GM21423 (cell line): ENCODE data around the gene HDAC4.

Experiments
- ATAC-seq: cut with Tn5 transposase; IDR thresholded peaks from one replicate; pipeline ENCODE4 v1.9.1; 2021; ENCODE audit warnings: mild to moderate bottlenecking, moderate library complexity; ENCODE audit not compliant: unreplicated experiment

HDAC4 gene

DNA sequence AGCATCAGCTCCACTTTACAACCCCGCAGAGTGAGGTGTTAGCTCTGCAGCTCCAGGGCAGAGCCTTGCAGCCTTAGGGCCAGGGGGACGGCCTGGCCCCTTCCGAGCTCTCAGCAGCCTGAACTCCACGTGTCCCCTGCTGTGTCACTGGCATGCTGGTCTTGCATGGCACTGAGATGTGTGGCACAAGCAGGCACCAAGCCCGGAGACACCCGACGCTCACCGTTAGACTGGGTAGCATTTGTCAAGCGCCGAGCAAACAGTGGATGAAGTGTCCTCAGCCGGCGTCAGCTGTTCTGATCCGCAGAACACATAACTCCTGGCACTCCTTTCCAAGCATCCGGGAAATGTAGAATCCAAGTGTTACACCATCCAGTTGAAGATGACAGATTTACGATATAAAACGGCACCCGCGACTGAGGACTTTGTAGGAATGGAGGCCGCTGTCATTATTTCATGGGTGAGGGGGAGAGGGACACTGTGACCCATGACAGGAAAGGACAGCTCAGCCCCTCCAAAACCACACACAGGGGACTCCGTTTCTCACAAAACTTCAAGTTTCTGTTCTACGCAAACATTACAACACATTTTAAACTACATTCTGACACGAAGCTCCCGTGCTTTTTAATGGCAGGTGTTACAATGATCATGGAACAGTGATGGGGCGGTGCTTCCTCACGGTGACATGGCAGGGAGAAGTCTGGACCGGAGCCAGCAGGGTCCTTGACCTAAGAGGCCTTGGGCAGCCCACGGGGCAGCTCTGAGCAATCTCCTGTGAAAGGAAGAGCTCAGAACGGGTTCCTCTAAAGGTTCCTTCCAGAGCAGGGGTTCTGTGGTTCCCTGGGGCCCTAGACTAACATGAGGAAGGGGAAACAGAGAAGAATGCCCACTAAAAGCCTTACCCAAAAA, 89.4 kb downstream of the HDAC4 start:
- no peak for ATAC-seq

DNA sequence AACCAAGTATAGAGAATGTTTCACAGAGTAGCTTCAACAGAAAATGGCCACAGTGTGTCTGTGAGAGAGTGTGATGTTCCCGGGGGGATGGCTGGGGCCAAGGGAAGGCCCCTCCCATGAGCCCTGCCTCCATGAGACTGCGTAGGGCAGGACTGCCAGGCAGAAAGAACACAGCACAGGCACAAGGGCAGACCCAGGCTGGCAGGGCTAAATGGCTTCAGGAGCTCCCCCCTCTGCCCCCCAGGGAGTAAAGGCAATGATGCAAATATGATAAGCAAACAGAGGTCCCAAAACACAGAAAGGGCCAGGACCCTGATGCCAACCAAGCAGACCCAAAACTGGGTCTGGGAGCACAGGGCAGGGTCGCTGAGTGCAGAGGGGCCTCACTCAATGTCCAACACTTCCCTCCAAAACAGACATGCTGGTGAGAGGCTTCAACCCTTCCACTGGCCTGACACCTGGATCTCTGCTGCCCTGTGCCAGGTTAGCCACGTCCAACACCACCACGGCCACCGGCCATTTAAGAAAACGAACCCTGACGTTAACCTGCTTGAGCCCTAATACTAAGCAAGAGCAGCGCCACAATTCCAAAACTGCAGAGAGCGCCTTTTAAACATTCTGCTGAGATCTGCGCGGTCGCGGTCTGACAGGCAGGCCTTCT, 90.3 kb downstream of the HDAC4 start:
- no peak for ATAC-seq

- no peak for ATAC-seq
Measured at GRCh38 chr2:239309398-239310245, 91.2 kb downstream of the HDAC4 start.

DNA sequence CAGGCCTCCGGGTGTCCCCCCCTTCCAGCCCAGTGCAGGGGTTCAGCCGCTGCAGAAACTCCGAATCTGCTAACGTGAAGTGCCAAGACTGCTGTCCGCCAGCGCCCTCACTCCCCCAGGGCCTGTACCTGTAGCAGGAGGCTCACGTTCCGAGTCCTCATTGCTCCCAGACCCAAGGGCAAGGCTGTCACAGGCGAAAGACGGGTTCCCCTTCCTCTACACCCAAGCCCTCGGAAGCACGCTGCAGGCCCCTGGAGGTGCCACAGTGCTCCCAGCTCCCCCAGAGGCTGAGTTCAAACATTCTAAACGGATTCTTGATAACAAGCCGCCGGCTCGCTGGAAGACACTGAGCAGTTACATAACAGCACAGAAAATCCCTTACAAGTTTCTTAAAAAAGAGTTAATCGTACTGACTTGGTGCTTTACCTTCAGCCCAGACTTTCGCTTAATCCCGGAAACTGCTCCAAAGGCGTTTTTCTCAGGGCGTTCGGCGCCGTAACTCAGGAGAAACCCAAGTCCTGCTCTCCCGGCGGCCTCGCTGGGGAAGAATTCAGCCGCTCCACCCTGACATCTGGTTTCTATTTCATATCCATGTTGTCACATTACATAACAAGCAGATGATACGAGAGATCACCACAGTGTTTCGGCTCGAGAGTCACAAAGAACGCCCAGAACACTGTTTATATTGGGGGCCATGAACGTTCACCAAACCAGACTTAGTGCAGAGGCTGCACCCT, 92.0 kb downstream of the HDAC4 start:
- no peak for ATAC-seq

GRCh38 chr2:239307921-239308613, 92.8 kb downstream of the HDAC4 start:
- ATAC-seq: no peak

GRCh38 chr2:239307221-239307569, 93.6 kb downstream of the HDAC4 start:
- no peak for ATAC-seq

DNA sequence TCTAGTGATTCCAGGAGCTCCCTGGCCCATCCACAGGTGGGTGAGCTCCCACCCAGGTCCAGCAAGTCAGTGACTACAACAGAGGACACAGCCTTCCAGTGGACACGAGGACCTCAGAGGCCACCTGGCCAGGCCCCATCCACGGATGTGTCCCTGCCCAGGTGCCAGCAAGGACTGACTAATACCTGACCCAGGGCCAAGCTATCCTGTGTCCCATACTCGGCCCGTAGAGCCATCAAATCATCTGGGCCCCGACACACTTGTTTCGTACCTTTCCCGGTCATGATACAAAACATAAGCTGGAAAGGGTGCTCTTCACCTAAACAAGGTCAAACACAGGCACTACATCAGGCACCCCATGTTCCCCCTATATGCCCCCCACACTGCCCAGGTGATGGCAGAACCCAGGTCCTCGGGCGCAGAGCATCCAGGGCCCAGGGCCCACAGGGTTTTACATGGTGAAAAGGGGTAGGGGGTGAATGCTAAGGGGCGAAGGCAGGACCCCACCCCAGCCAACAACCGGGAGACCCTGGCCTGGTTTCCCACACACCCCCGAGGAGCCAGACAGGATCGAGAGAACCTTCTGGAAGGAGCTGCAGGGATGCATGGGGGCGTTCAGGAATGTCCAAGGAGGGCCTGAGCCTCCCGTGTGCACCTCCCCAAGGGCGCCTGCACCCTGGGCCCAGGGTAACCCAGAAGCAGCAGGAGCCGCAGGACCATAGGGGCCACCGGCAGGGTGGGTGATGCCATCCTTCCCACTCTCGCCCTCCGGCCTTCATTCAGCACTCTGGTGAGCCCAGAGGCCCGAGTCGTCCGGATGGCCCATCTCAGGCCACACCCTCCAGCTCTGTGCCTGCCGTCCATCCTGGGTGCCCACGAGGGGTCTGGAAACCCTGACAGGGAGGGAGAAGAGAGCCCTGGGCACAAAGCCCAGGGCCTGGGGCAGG, 94.3 kb downstream of the HDAC4 start:
- no peak for ATAC-seq

GRCh38 chr2:239305771-239306170, 95.0 kb downstream of the HDAC4 start:
- no peak for ATAC-seq

- no peak for ATAC-seq
Measured at GRCh38 chr2:239305222-239305575, 95.6 kb downstream of the HDAC4 start.

GRCh38 chr2:239304533-239305221, 96.1 kb downstream of the HDAC4 start:
- no peak for ATAC-seq

DNA sequence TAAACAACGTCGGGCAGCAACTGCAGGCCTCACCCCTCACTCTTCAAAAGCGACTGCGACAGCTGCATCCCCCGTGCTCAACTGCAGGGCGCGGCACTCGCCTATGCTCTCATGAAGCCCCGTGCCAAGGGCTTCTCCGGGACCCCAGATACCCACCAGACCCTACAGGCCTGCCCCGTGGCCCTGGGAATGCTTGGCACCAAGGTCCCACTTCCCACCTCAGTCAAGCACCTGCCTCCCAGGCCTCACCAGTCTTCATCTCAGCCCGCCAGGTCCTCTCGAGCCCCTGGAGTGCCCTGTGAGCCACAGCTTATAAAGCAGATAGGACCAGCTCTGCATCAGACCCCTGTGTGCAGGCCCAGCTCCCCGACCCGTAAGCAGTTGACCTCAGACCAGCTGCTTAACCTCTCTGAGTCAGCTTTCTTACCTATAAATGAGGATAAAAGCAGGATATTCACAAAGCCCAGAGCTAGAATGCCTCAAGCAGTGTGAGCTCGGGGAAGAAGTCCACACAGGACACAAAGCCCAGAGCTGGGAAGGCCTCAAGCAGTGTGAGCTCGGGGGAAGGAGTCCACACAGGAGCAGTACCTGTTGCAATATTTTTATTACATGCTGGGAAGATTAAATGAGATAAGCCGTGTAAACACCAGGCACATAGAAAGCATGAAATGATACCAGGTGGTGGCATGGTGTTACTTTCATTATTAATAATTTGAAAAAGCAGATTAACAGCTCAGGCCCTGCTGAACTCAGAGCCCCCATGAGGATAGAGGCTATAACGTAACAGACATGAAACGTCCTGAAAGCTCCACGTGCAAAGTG, 96.9 kb downstream of the HDAC4 start:
- peak; percentile 60 for ATAC-seq

- peak; percentile 36 for ATAC-seq
Measured at GRCh38 chr2:239302808-239303557, 97.8 kb downstream of the HDAC4 start.

DNA sequence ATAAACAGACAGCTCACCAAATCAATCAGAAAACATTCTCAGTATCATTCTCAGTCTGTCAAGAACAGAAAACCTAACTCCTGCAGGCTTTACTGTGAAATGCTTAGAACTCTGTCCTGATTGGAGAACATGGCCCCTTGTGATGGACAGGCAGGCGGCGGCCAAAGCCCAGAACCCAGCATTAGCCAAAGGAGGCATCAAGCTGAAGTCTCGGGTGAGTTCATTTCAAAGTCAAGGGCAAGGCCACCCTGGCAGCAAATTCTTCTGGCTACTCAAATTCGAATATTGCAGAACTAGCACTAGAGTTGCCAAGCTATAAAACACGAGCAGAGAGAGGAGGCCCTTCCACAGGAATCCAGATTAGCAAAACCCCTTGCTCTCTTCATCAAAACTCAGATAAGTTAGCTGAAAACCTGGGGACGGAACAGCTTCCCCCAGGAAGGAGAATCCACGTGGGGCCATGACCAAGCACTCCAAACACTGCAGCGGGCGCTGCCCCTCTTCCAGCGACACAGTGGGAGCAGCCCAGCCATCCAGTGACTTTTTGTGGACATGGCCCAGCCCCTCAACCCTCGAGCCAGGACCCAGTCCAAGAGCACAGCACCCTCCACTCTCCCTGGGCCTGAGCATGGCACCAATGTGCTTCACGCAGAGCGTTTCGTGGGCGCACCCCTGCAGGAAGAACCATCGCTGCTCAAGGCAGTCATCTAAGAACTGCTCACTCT, 98.6 kb downstream of the HDAC4 start:
- ATAC-seq: no peak

- no peak for ATAC-seq
Measured at GRCh38 chr2:239300871-239301735, 99.7 kb downstream of the HDAC4 start.

GRCh38 chr2:239300242-239300641, 100.6 kb downstream of the HDAC4 start:
- no peak for ATAC-seq
